Heart left ventricle (tissue), 16 donors: ENCODE measurements around the gene HDLBP. TPM values are rescaled to one million over a fixed set of nuclear protein-coding genes. Genes with fewer than 3 reads are reported as not detected.

Experiments
- ATAC-seq, 4 donors: fragments of 200-7000 bp; cut with Tn5 transposase; one replicate each; pipeline ENCODE4 v1.9.1; 2020 to 2022; ENCODE audit warnings: moderate library complexity in 4 of 4, mild to moderate bottlenecking in 3 of 4, moderate number of reproducible peaks in 1 of 4
- DNase-seq, 5 donors: peaks; one replicate each; pipeline ENCODE4 v3.0.0-alpha.2; 2020
- H3K27ac ChIP-seq, 12 donors: fragments of 200-600 bp; sonication (generic) in 4 of 12; one replicate each; pipeline versions ENCODE4 v1.5.0 to v1.8.0; 2016 to 2022; ENCODE audit warnings: mild to moderate bottlenecking in 2 of 12
- H3K27me3 ChIP-seq, 9 donors: fragments of 200-600 bp; sonication (generic) in 2 of 9; one replicate each; pipeline versions ENCODE4 v1.5.1 to v1.8.0; 2016 to 2022; ENCODE audit warnings: mild to moderate bottlenecking in 3 of 9
- H3K36me3 ChIP-seq, 9 donors: fragments of 200-600 bp; sonication (generic) in 2 of 9; one replicate each; pipeline versions ENCODE4 v1.5.0 to v1.8.0; 2018 to 2022; ENCODE audit warnings: mild to moderate bottlenecking in 2 of 9
- H3K4me1 ChIP-seq, 12 donors: fragments of 200-600 bp; sonication (generic) in 4 of 12; one replicate each; pipeline versions ENCODE4 v1.5.0 to v1.8.0; 2016 to 2022; ENCODE audit warnings: mild to moderate bottlenecking in 3 of 12
- H3K4me3 ChIP-seq, 12 donors: fragments of 200-600 bp; sonication (generic) in 4 of 12; one replicate each; pipeline versions ENCODE4 v1.5.0 to v1.8.0; 2017 to 2022; ENCODE audit warnings: mild to moderate bottlenecking in 9 of 12, moderate library complexity in 4 of 12
- H3K9me3 ChIP-seq, 12 donors: fragments of 200-600 bp; sonication (generic) in 4 of 12; one replicate each; pipeline versions ENCODE4 v1.5.0 to v1.8.0; 2016 to 2022; ENCODE audit warnings: mild to moderate bottlenecking in 1 of 12
- POLR2A ChIP-seq, 2 donors: fragments of 450-650 bp; IDR thresholded peaks; one replicate each; pipeline ENCODE4 v1.6.1; 2017; ENCODE audit warnings: antibody characterized with exemption in 2 of 2, mild to moderate bottlenecking in 2 of 2, moderate library complexity in 2 of 2
- WGBS, 4 donors: extraction: QIAGEN DNeasy Blood & Tissue Kit in 2 of 4; methylation state at CpG; one replicate each; pipeline versions ENCODE4 v1.1.5 to v1.1.7; 2013 to 2018; 5-methylcytosine and 5-hydroxymethylcytosine counted together
- intact Hi-C, 10 donors: fragments of 100-400 bp; cut with DNase I; formaldehyde crosslinking; loops; one replicate each; pipeline versions ENCODE4 v1.11.1 to v1.14.2; 2022
- polyA plus RNA-seq, 2 donors: library from polyadenylated mRNA; stranded (reverse); fragments of 200-250 nt; gene quantifications; one replicate each; pipeline ENCODE4 v1.2.3, GENCODE V29; 2013
- total RNA-seq, 9 donors: library from RNA; depleted of rRNA in 2 of 9; stranded (reverse); fragments of >200 nt in 2 of 9; fragmentation: NEBNext Ultra II Directional in 3 of 9; extraction: Animal tissue kit (Norgen Biotek cat#: 25700) in 3 of 9; gene quantifications; one replicate each; pipeline versions ENCODE4 v1.1.0 to v1.2.4, GENCODE V29; 2016 to 2023
- TF ChIP-seq, protein P1 (sequence below), 12 donors: fragments of 200-600 bp; sonication (generic) in 4 of 12; IDR thresholded peaks; one replicate each; pipeline versions ENCODE4 v1.5.0 to v1.8.0; 2018 to 2022; ENCODE audit warnings: antibody characterized with exemption in 12 of 12, mild to moderate bottlenecking in 5 of 12
- donor health status: ischemic (EF 13 %, LVEDD 7.1; RV severe dilation, severe dysfunction).
- donor health status: healthy with polysubstance abuse.
- donor health status: DM: no; HTN: yes; CAD: no.
- donor health status: DM: no; HTN: no; CAD: no.
- donor health status: ischemic (EF 25% LVEDD 6.9; RV normal size, moderate dysfunction).
- donor health status: ischemic (EF 25% LVEDD 5.7; RV mildly dilated, moderate dysfunction).
- donor health status: healthy.
- donor health status: DM: yes; HTN: yes; CAD: no.
- donor health status: ischemic (EF 35%, LVEDD 5.7; RV mildly dilated, moderate dysfunction).
- donor health status: nonischemic (EF 11% LVEDD 7.7; RV severe dilation, severe dysfunction).
- donor health status: DM: yes; HTN: yes; CAD: no.
- donor health status: PGD.
- donor health status: ischemic (EF 29% LVEDD 5.4; RV normal size, mild dysfunction).
- donor health status: nonischemic (EF 23%, LVEDD 6.1; RV moderate dilation, normal function).

The HDLBP gene
- total and polyA plus RNA-seq, 11 donors: 220 to 407 (median 343) TPM

DNA sequence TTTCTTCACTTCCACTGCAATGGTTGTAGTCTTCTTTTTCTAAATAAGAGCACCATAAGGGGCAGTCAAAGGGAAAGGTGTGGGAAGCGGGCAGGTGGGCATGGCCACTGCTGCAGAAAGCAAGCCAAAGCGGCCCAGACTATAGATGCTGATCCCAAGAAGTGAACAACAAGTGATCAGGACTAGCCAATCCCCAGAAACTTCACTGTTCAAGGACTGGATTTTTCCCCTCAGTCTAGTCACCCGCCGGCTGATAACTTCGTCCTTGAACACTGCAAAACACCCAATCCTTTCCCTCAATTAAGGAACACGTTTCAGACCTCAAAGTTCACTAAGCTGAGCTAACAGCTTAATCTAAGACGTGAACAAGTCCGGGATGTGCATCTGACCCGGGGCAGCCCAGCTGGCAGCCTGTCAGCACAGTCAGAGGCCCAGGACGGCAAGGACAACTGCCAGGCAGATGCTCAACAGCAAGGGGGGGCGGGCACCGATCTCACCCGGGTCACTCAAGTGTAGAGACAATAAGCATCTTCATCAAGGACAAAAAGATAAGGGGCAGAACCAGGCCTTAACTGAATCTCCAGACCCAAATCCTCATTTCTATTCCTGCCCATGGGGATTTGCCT is 59.8 kb downstream of the HDLBP start:
- WGBS, 4 donors: 71 to 82% (median 81%) methylated on average over 13 of the region's 13 CpGs
- Histone ChIP-seq H3K36me3 (peaks cover 10 to 100% (median 100%) of the 10 kb centered on the region in 9 donors), H3K4me3 (no peak overlapping the region), H3K9me3 (no peaks in the 10 kb centered on the region), H3K27ac (no peak overlapping the region), H3K4me1 (no peaks in the 10 kb centered on the region), H3K27me3 (no peaks in the 10 kb centered on the region)
- ATAC-seq (no peak), DNase-seq (peak in 1 of 5 donors; percentile 14)
- intact Hi-C loops: no loop called here
- TF ChIP-seq, protein P1, sequence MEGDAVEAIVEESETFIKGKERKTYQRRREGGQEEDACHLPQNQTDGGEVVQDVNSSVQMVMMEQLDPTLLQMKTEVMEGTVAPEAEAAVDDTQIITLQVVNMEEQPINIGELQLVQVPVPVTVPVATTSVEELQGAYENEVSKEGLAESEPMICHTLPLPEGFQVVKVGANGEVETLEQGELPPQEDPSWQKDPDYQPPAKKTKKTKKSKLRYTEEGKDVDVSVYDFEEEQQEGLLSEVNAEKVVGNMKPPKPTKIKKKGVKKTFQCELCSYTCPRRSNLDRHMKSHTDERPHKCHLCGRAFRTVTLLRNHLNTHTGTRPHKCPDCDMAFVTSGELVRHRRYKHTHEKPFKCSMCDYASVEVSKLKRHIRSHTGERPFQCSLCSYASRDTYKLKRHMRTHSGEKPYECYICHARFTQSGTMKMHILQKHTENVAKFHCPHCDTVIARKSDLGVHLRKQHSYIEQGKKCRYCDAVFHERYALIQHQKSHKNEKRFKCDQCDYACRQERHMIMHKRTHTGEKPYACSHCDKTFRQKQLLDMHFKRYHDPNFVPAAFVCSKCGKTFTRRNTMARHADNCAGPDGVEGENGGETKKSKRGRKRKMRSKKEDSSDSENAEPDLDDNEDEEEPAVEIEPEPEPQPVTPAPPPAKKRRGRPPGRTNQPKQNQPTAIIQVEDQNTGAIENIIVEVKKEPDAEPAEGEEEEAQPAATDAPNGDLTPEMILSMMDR (IDR thresholded peaks at IDR 0.05): no peak
- TF ChIP-seq POLR2A (IDR thresholded peaks at IDR 0.05): no peak

DNA sequence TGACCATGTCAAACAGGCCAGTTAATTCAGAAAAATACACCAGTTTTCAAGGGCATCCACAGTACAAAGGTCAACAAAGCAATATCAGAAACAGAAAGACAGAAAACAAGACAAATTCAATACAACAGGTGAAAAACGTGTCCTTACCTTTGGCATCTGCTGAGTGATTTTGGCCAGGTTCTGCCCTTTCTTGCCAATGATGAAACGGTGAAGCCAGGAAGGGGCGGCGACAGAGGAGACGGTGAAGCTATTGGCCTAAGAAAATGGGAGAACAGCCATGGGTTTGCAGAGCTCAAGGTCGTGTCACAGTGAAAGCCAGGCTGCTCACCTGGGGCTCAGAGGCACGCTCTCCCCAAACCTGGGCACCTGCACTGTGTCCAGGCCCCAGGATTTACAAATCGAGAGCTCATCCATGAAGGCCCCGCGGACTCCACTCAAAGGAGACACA is 60.5 kb downstream of the HDLBP start:
- intact Hi-C loops: no loop called here
- peaks cover 10 to 100% (median 100%) of the 10 kb centered on the region in 9 donors for H3K36me3 ChIP-seq
- ATAC-seq (no peak), DNase-seq (no peak)
- H3K9me3 ChIP-seq: no peaks in the 10 kb centered on the region
- WGBS, 4 donors: 91 to 94% (median 93%) methylated on average over 10 of the region's 10 CpGs
- no peak overlapping the region for H3K27ac ChIP-seq
- no peaks in the 10 kb centered on the region for H3K4me1 ChIP-seq
- TF ChIP-seq POLR2A (IDR thresholded peaks at IDR 0.05): no peak
- TF ChIP-seq, protein P1 (IDR thresholded peaks at IDR 0.05): no peak
- H3K4me3 ChIP-seq: no peak overlapping the region
- H3K27me3 ChIP-seq: no peaks in the 10 kb centered on the region

- Histone ChIP-seq H3K36me3 (peaks cover 14 to 100% (median 100%) of the 10 kb centered on the region in 9 donors), H3K4me1 (no peaks in the 10 kb centered on the region), H3K27ac (no peak overlapping the region), H3K4me3 (no peak overlapping the region), H3K27me3 (no peaks in the 10 kb centered on the region), H3K9me3 (no peaks in the 10 kb centered on the region)
- WGBS, 4 donors: 92 to 95% (median 95%) methylated on average over 10 to 14 of the region's 14 CpGs
- DNase-seq (no peak), ATAC-seq (no peak)
- TF ChIP-seq POLR2A (IDR thresholded peaks at IDR 0.05): no peak
- intact Hi-C loops: no loop called here
Measured at GRCh38 chr2:241252778-241253475, 62.5 kb downstream of the HDLBP start.

DNA sequence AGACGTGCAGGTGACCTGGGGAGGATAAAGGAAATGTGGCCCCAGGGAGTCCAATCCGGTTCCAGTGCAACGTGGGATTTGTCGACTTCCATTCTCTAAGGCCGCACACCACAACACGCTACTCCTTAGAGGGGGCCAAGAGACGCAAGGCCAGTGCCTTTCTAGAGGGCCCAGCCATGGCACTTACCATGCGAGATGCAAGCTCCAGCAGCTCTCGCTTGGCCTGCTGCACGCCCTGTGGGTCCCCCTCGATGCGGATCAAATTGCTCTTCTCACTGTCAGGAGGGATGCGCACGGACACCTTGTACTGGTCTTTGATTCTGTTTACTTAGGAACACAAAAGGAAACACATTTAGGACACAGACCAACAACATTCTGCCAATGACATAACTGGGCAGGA is 65.8 kb downstream of the HDLBP start:
- Histone ChIP-seq H3K27ac (no peak overlapping the region), H3K9me3 (no peaks in the 10 kb centered on the region), H3K27me3 (no peaks in the 10 kb centered on the region), H3K4me1 (no peaks in the 10 kb centered on the region), H3K36me3 (peaks cover 11 to 100% (median 100%) of the 10 kb centered on the region in 9 donors), H3K4me3 (no peak overlapping the region)
- WGBS, 4 donors: 91 to 95% (median 95%) methylated on average over 14 of the region's 14 CpGs
- intact Hi-C loops: no loop called here
- ATAC-seq: no peak
- TF ChIP-seq, protein P1 (IDR thresholded peaks at IDR 0.05): no peak
- no peak for TF ChIP-seq POLR2A (IDR thresholded peaks at IDR 0.05)
- no peak for DNase-seq
